ENCODE results near the gene TMEM175.

DNA sequence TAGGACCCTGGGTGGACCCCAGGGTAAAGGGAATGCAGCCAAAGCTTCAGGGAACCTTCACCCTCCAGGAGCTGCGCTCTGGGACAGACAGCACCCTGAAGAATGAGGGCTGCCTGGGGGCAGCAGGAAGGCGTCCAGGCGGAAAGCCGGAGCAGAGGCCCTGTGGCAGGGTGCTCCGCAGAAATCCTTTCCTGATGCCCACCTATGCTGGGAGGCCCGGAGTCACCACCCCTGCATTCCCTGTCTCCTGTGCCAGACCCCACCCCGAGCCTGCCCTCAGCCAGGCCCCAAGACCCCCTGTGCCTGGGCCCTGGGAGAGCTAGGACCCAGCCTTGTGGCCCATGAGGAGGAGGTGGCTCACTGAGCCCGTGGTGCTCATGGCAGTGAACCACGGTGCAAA lies 42.4 kb downstream of the TMEM175 start:
- TF ChIP-seq, protein P1, sequence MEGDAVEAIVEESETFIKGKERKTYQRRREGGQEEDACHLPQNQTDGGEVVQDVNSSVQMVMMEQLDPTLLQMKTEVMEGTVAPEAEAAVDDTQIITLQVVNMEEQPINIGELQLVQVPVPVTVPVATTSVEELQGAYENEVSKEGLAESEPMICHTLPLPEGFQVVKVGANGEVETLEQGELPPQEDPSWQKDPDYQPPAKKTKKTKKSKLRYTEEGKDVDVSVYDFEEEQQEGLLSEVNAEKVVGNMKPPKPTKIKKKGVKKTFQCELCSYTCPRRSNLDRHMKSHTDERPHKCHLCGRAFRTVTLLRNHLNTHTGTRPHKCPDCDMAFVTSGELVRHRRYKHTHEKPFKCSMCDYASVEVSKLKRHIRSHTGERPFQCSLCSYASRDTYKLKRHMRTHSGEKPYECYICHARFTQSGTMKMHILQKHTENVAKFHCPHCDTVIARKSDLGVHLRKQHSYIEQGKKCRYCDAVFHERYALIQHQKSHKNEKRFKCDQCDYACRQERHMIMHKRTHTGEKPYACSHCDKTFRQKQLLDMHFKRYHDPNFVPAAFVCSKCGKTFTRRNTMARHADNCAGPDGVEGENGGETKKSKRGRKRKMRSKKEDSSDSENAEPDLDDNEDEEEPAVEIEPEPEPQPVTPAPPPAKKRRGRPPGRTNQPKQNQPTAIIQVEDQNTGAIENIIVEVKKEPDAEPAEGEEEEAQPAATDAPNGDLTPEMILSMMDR (IDR thresholded peaks at IDR 0.05; ENCODE audit: low read depth, low read length): no peak
- no peak for TF ChIP-seq POLR2A (IDR thresholded peaks at IDR 0.05; ENCODE audit: extremely low read depth, insufficient read length)
